Measurements from ENCODE around the gene JUP. TPM values are rescaled to one million over a fixed set of nuclear protein-coding genes. Genes with fewer than 3 reads are reported as not detected.

The JUP gene
- total and polyA plus RNA-seq, 2 of the 4 experiments (the other 2 are of a cell fraction), result 12.9 to 27.3 TPM

- 0 out of 2 replicates have a peak, but pooled peaks cover 2% of the 10 kb centered on the region for H3K36me3 ChIP-seq (ENCODE audit: control insufficient read depth, insufficient read depth, low read length)
- H3K4me3 ChIP-seq (ENCODE audit: insufficient read depth, low read depth, low read length), result peak overlapping the region; percentile 55
- H3K4me2 ChIP-seq (ENCODE audit: low read depth, low read length), result peak overlapping the region; percentile 97
- no peak overlapping the region for H2BK20ac ChIP-seq (ENCODE audit: low read depth, low read length)
- ATAC-seq (ENCODE audit: low read depth) (no peak), DNase-seq (no peak)
- peaks cover 6 to 43% of the 10 kb centered on the region in 2 experiments; a peak in 3 of 4 replicates for H3K79me1 ChIP-seq (ENCODE audit: low read depth in 1 of 2, low read length in 2 of 2)
- peak overlapping the region; percentile 66 for H3K9ac ChIP-seq (ENCODE audit: low read depth, low read length)
- peak overlapping the region; percentile 12; the same call in 1 of the 2 replicates for H3K23ac ChIP-seq (ENCODE audit: low read depth, low read length)
- TF ChIP-seq MAZ (IDR thresholded peaks at IDR 0.05; ENCODE audit: borderline replicate concordance, low read depth, low read length), result peak; percentile 78; the same call in 1 of the 2 replicates
- TF ChIP-seq BHLHE40 (IDR thresholded peaks at IDR 0.05; ENCODE audit: low read depth, low read length), result no peak
- H2AK5ac ChIP-seq (ENCODE audit: low read depth, low read length), result peak overlapping the region; percentile 51; the same call in 1 of the 2 replicates
- H3K18ac ChIP-seq (ENCODE audit: low read depth, low read length), result peak overlapping the region; percentile 28; the same call in 1 of the 2 replicates
- CTCF ChIA-PET, result interaction anchor here (0.9 kb wide), 1 partner anchor 25 kb away, joined by 3 read pairs; no protein-coding TSS in a partner anchor
- H3K27me3 ChIP-seq (ENCODE audit: control insufficient read depth, insufficient read depth, low read length), result 0 out of 2 replicates have a peak, but pooled peaks cover 2% of the 10 kb centered on the region
- no peak overlapping the region for H3K56ac ChIP-seq (ENCODE audit: extremely low read depth, insufficient read depth, low read length)
- H3K27ac ChIP-seq (ENCODE audit: insufficient read depth, low read length), result peak overlapping the region; percentile 26
- H4K5ac ChIP-seq (ENCODE audit: low read depth, low read length), result peak overlapping the region; percentile 72
- no peaks in the 10 kb centered on the region for H3K9me3 ChIP-seq (ENCODE audit: control insufficient read depth, insufficient read depth, low read length)
- in situ Hi-C loops (cut with MboI; ENCODE audit: low sequenced_read_pairs) (no loop called here), intact Hi-C loops (cut with micrococcal nuclease) (no loop called here), dilution Hi-C loops (cut with HindIII; ENCODE audit: low sequenced_read_pairs, unreplicated experiment) (no loop called here)
- peak overlapping the region; percentile 32 for H2BK120ac ChIP-seq (ENCODE audit: low read depth, low read length)
- H2AK9ac ChIP-seq (replicated peaks; ENCODE audit: low read depth, low read length, poor library complexity), result peak overlapping the region; percentile 94
- peak overlapping the region; percentile 80 for H2AFZ ChIP-seq (replicated peaks; ENCODE audit: low read length, poor library complexity)
- peak overlapping the region; percentile 47; the same call in 2 of the 3 replicates for H2BK15ac ChIP-seq (ENCODE audit: low read depth, low read length)
- peak overlapping the region; percentile 56; the same call in 1 of the 2 replicates for H4K91ac ChIP-seq (ENCODE audit: insufficient read depth, low read depth, low read length)
- H4K20me1 ChIP-seq (ENCODE audit: insufficient read depth, low read length), result peaks cover 16% of the 10 kb centered on the region; the same call in 1 of the 2 replicates
- H3K4ac ChIP-seq (ENCODE audit: low read depth, low read length), result peak overlapping the region; percentile 45
- H3K4me1 ChIP-seq (ENCODE audit: control insufficient read depth, insufficient read depth, low read length), result peaks cover 22% of the 10 kb centered on the region
- POLR2A ChIA-PET (ENCODE audit: unreplicated experiment), result no interaction called here
- WGBS, 2 experiments (ENCODE audit: extremely low coverage in 2 of 2, insufficient read length in 1 of 2), result no CpG with 5 or more reads among the region's 13 CpGs
- peak overlapping the region; percentile 85 for H3K14ac ChIP-seq (replicated peaks; ENCODE audit: low read depth, low read length)
- H3K9me1 ChIP-seq (ENCODE audit: insufficient read depth, low read length), result 0 out of 2 replicates have a peak, but pooled peaks cover 2% of the 10 kb centered on the region
- H2BK5ac ChIP-seq (ENCODE audit: low read depth, low read length, poor library complexity, severe bottlenecking), result no peak overlapping the region
- peak overlapping the region in 1 of 2 experiments; percentile 56; a peak in 1 of 4 replicates for H4K8ac ChIP-seq (ENCODE audit: low read depth in 2 of 2, low read length in 2 of 2)
- BruUV-seq (replicated peaks), result no TSS peak
Observed at GRCh38 chr17:41785091-41785858, 1.2 kb downstream of the JUP start.
